ENCODE measurements around the gene ARHGAP18.

Gene ARHGAP18

GRCh38 chr6:129717277-129717676, 7.3 kb upstream of the ARHGAP18 start:
- no peak for DNase-seq (ENCODE audit: low spot score)

GRCh38 chr6:129713806-129714333, 3.9 kb upstream of the ARHGAP18 start:
- no peak for DNase-seq (ENCODE audit: low spot score)

DNA sequence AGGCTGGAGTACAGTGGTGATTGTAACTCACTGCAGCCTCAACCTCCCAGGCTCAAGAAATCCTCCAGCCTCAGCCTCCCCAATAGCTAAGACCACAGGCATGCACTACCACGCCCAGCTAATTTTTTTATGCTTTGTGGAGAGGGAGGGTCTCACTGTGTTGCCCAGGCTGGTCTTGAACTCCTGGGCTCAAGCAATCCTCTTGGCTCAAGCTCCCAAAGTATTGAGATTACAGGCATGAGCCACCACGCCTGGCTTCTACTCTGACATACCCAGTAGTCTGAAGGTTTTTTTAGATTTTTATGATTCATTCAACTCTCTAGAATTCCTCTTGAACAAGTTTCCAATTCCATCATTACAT, 1.3 kb upstream of the ARHGAP18 start:
- no peak for DNase-seq (ENCODE audit: low spot score)

DNA sequence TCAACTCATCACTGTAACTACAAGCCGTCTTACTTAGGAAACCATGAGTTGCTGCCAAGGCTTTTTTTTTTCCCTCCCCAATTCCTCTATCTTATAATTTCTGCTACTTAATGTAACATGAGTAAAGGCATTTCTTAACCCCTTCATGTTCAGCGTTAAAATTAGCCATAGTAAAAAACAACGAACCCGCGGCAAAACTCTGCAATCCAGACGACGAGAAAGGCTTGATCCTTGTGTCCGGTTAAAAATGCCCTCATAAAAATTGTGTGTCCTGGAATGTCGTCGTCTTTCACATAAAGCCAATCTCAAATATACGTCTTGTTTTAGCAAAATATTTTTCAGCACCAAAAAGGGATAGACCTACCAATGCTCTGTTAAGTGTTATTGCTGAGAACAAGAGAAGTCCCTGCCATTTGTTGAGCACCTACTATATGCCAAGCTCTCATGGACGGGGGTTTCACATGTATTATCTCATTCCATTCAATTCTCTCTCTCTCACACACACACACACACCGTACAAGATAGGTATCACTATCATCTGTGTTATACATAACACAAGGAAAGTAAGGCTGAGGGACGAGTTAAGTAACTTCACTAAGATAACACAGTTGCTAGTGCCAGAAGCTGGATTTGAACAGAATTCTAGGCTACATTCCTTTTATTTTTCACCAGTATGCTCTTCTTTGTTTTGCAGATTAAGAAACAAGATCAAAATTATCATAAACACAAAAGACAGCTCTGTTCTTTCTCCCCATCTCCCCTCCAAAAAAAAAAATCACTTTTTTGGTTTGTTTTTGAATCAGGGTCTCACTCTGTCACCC, 683 bp upstream of the ARHGAP18 start:
- no peak for DNase-seq (ENCODE audit: low spot score)

DNA sequence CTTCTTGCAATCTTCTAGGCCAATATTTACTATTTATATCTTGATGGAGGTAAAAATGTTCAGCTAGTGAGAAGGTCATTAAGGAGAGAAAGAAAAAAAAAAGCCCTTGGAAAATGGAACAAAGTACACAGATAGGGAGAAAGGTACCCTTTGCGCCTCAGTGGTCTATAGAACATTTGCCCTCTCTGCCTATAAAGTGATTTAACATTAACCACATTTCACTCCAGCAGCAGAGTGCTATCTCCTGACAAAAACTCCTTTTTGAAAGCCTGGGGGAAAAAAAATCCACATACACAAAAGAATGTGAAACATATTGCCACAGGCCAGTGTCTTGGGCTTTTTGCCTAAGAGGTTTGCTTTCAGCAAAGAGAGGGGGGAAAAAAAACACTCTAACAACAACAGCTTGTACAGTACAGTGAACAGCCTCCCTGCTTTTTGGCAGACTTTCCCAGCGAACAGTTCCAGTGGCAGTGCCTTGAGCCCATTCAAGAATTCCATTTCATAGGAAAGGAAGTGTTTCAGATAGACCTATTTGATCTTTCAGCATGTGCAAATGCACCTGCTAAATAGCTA, 695 bp downstream of the ARHGAP18 start:
- no peak for DNase-seq (ENCODE audit: low spot score)

GRCh38 chr6:129708496-129709195, 1.3 kb downstream of the ARHGAP18 start:
- DNase-seq (ENCODE audit: low spot score) = no peak

- no peak for DNase-seq (ENCODE audit: low spot score)
Measured at GRCh38 chr6:129707882-129708495, 2.0 kb downstream of the ARHGAP18 start.

DNA sequence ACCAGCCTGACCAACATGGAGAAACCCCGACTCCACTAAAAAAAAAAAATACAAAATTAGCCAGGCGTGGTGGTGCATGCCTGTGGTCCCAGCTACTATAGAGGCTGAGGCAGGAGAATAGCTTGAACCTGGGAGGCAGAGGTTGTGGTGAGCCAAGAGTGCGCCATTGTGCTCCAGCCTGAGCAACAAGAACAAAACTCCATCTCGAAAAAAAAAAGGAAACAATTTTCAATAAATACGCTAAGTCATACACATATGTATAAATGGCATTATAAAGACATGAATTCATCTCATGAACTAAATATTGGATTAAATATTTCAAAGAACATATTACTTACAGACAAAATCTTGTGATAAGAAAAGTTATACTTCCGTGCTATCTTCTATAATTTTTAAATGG, 2.9 kb downstream of the ARHGAP18 start:
- DNase-seq (ENCODE audit: low spot score) = no peak

DNA sequence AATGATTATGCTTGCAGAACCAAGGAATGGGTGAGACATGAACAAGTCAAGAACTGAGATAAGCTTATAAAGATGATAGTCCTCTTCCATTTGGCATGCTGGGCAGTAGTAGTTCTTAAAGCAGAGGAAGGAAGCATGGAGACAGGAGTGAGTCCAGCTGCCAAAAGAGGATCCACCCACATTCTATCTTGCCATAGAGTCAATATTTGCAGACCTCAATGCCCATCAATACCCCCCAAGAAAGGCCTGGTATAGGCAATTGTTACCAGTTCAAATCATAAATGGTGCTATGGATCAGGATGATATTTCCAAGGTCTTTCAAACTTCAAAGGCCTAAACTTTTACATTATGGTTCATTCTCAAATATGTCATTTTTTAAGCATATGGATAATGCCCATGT, 4.8 kb downstream of the ARHGAP18 start:
- DNase-seq (ENCODE audit: low spot score) = no peak

DNA sequence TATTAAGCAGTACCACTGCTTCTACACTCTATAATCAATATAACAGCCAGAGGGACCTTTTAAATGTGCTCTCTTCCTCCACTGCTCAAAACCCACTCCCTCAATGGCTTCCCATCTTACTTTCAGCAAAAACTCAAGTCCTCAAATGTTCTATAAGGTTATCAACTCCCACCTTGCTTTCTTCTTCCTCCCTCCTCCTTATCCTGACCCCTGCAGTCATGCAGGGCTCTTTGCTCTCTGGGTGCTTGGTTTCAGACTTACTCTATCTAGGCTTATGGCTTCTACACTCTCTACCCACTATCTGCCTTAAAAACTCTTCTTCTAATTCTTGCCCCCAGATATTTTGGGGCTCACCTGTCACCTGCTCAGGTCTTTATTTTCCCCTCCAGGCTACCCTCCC, 5.3 kb downstream of the ARHGAP18 start:
- no peak for DNase-seq (ENCODE audit: low spot score)

- DNase-seq (ENCODE audit: low spot score) = no peak
Measured at GRCh38 chr6:129701721-129702455, 8.1 kb downstream of the ARHGAP18 start.

GRCh38 chr6:129700666-129701065, 9.3 kb downstream of the ARHGAP18 start:
- no peak for DNase-seq (ENCODE audit: low spot score)

- DNase-seq (ENCODE audit: low spot score) = no peak
Measured at GRCh38 chr6:129699659-129700058, 10.3 kb downstream of the ARHGAP18 start.

DNA sequence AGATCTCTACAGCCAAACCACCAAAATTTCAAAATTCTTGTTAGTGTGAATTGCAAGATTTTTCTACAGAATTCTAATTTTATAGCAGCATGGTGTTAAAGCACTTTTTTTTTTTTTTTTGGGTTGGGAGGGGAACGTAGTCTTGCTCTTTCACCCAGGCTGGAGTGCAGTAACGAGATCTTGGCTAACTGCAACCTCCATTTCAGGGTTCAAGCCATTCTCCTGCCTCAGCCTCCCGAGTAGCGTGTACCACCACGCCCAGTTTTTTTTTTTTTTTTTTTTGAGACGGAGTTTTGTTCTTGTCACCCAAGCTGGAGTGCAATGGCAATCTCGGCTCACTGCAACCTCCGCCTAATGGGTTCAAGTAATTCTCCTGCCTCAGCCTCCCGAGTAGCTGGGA, 11.5 kb downstream of the ARHGAP18 start:
- DNase-seq (ENCODE audit: low spot score) = no peak

GRCh38 chr6:129697788-129698187, 12.2 kb downstream of the ARHGAP18 start:
- DNase-seq (ENCODE audit: low spot score) = no peak

DNA sequence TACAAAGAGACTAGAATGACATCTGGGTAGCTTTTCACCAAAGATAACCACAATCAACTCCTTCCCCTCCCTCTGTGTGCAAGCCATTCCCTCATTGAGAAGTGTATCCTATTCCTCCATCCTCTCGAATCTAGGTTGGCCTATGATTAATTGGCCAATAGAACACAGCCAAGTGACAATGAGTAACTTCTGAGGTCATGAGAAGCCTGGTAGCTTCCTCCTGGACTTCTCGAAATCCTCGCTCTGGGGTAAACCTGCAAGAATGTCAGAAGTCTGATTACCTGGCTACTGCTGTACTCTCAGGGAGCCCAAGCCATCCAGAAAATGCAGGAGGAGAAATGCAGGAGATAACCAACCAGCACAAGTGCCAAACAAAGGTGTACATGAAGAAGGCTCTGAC, 13.1 kb downstream of the ARHGAP18 start:
- DNase-seq (ENCODE audit: low spot score) = no peak

GRCh38 chr6:129696028-129696418, 14.0 kb downstream of the ARHGAP18 start:
- DNase-seq (ENCODE audit: low spot score) = no peak

DNA sequence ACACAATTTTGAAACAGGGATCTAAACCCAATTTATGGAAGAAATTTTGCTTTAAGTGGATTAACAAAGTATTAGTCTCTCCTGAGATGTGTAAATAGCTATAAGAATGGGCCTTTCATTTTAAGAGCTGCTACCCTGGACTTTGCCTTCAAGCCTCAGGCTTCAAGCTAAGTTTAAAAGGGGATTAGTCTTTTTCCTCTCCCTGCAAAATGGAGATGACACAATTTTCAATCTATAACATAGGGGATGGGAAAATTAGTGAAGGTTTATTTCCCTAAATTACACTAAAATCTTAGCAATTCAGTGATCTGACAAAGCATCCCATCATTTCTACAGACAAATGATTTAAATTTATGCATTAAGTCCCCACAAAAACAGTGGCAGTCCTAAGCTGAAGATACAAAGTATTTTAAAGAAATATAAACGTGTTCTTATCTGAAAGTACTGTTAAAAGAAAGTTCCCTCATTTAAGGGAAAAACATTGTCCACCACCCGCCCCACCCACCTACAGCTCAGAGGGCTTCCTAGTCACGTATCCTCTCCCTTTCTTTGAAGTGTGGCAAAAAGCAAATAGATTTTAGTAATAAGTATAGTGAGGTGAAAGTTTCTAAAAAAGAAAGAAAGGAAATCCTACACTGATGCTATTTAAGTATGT, 14.5 kb downstream of the ARHGAP18 start:
- DNase-seq (ENCODE audit: low spot score) = no peak

GRCh38 chr6:129694036-129694435, 15.9 kb downstream of the ARHGAP18 start:
- DNase-seq (ENCODE audit: low spot score) = no peak

DNA sequence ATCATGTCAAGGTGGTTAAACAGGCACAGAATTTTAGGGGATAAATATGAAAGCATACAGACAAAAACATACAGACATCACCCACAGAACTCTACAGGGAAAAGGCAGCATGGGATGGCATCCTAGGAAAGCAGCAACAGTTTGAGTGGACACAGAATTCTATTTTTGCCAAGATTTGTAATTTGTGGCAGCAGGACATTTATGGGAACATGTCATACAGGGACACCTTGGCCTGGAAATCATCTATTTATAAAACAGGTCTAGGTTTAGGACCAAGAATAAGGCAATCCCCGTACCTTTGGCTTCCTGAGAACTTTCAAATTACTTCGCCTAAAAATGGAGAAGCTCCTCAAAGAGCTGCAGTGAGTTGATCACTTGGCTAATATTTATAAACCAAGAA, 17.5 kb downstream of the ARHGAP18 start:
- no peak for DNase-seq (ENCODE audit: low spot score)

DNA sequence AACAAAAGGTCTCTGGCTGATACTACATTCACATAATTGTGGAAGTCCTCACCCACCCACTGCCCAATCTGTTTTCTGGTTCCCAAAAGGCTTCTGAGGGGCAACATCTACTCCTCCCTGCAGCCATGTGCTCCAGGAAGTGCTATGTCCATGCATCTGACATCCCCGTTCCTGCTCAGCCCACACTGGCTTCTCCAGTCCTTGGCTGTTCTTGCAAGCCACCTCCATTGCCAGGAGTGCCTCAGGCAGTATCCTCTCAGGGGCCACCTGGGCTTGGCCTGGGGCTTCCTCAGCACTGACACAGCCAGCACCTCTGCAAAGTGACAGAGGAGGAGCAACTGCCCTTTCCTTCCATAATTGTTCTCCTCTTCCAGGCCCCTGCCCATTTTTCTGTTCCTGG, 18.3 kb downstream of the ARHGAP18 start:
- DNase-seq (ENCODE audit: low spot score) = no peak

Data from AG08396 (cell line).